ENCODE measurements around the gene HEATR1.

Gene HEATR1

GRCh38 chr1:236590553-236591150, 13.7 kb downstream of the HEATR1 start (continued):
- TF ChIP-seq ZNF175 (tag by site-specific recombination; IDR thresholded peaks at IDR 0.05): no peak
- no peak for TF ChIP-seq SP2 (tag by site-specific recombination; IDR thresholded peaks at IDR 0.05)
- no peak for TF ChIP-seq REST (tag by site-specific recombination; IDR thresholded peaks at IDR 0.05)

GRCh38 chr1:236589531-236589930, 14.8 kb downstream of the HEATR1 start:
- Histone ChIP-seq H3K27ac (ENCODE audit: extremely low read depth, low read depth, low read length) (no peak overlapping the region), H3K9me3 (ENCODE audit: control insufficient read depth, insufficient read depth, low read depth, low read length) (no peaks in the 10 kb centered on the region), H3K4me1 (ENCODE audit: control insufficient read depth, insufficient read depth, low read length) (no peaks in the 10 kb centered on the region), H3K4me3 (ENCODE audit: low read depth, low read length) (no peak overlapping the region), H3K36me3 (ENCODE audit: control insufficient read depth in 2 of 2, insufficient read depth in 1 of 2, low read length in 2 of 2) (peaks cover 89 to 96% of the 10 kb centered on the region in 2 experiments)
- TF ChIP-seq INSM2 (tag by site-specific recombination; IDR thresholded peaks at IDR 0.05): no peak
- TF ChIP-seq ZNF677 (tag by site-specific recombination; IDR thresholded peaks at IDR 0.05): no peak
- no peak for TF ChIP-seq ZNF704 (tag by site-specific recombination; IDR thresholded peaks at IDR 0.05)
- no peak for TF ChIP-seq ZNF513 (tag by site-specific recombination; IDR thresholded peaks at IDR 0.05)
- no peak for TF ChIP-seq ZNF530 (tag by site-specific recombination; IDR thresholded peaks at IDR 0.05; ENCODE audit: low read depth)
- TF ChIP-seq GLIS2 (tag by site-specific recombination; IDR thresholded peaks at IDR 0.05): no peak
- TF ChIP-seq YY1 (tag by site-specific recombination; IDR thresholded peaks at IDR 0.05): no peak
- no peak for TF ChIP-seq ZNF433 (tag by site-specific recombination; IDR thresholded peaks at IDR 0.05; ENCODE audit: low read depth)
- no peak for TF ChIP-seq ZNF146 (tag by site-specific recombination; IDR thresholded peaks at IDR 0.05)
- TF ChIP-seq ZNF335 (tag by site-specific recombination; conservative IDR thresholded peaks at IDR 0.05): no peak
- no peak for TF ChIP-seq ZBTB21 (tag by site-specific recombination; IDR thresholded peaks at IDR 0.05)
- no peak for TF ChIP-seq ZNF10 (tag by site-specific recombination; IDR thresholded peaks at IDR 0.05)
- no peak for TF ChIP-seq ZSCAN23 (tag by site-specific recombination; IDR thresholded peaks at IDR 0.05)
- CTCF ChIA-PET: no interaction called here
- POLR2A ChIA-PET: no interaction called here

GRCh38 chr1:236581528-236581927, 22.8 kb downstream of the HEATR1 start:
- Histone ChIP-seq H3K36me3 (ENCODE audit: control insufficient read depth in 2 of 2, insufficient read depth in 1 of 2, low read length in 2 of 2) (peaks cover 76 to 80% of the 10 kb centered on the region in 2 experiments), H3K4me3 (ENCODE audit: low read depth, low read length) (no peak overlapping the region), H3K9me3 (ENCODE audit: control insufficient read depth, insufficient read depth, low read depth, low read length) (no peaks in the 10 kb centered on the region), H3K27ac (ENCODE audit: extremely low read depth, low read depth, low read length) (no peak overlapping the region), H3K4me1 (ENCODE audit: control insufficient read depth, insufficient read depth, low read length) (no peaks in the 10 kb centered on the region)
- POLR2A ChIA-PET: interaction anchor here (1.1 kb wide), 1 partner anchor 23 kb away, joined by 4 read pairs; the partner anchor contains the start of gene HEATR1
- CTCF ChIA-PET: no interaction called here
- TF ChIP-seq ZNF549 (tag by site-specific recombination; IDR thresholded peaks at IDR 0.05) (no peak), ZNF501 (tag by site-specific recombination; IDR thresholded peaks at IDR 0.05) (no peak), ZBTB17 (tag by site-specific recombination; IDR thresholded peaks at IDR 0.05) (no peak), ZNF571 (tag by site-specific recombination; IDR thresholded peaks at IDR 0.05) (no peak), ZNF202 (tag by site-specific recombination; IDR thresholded peaks at IDR 0.05; ENCODE audit: borderline replicate concordance) (no peak), ZNF555 (tag by site-specific recombination; conservative IDR thresholded peaks at IDR 0.05) (no peak), ZNF768 (tag by site-specific recombination; IDR thresholded peaks at IDR 0.05) (no peak), ZNF48 (tag by site-specific recombination; IDR thresholded peaks at IDR 0.05) (no peak), ZNF580 (tag by site-specific recombination; IDR thresholded peaks at IDR 0.05) (no peak), ZEB2 (tag by site-specific recombination; IDR thresholded peaks at IDR 0.05) (no peak), ZNF423 (tag by site-specific recombination; IDR thresholded peaks at IDR 0.05) (no peak), ZNF214 (tag by site-specific recombination; IDR thresholded peaks at IDR 0.05; ENCODE audit: borderline replicate concordance) (no peak)

All from HEK293 (cell line).